Activated CD4-positive, alpha-beta memory T cell treated with anti-CD3 and anti-CD28 coated beads for 36 hours (primary cell): ENCODE measurements around the gene ULK1. TPM values are rescaled to one million over a fixed set of nuclear protein-coding genes. Genes with fewer than 3 reads are reported as not detected.

Experiments used
- CTCF ChIA-PET: fragments of 350-600 bp; sonication (Branson Sonifier 250); formaldehyde crosslinking; loops from one replicate; lab custom pipeline; 2021; ENCODE audit warnings: antibody characterized with exemption, inconsistent platforms; lab: Charles Lee
- POLR2A ChIA-PET: fragments of 350-600 bp; sonication (Branson Sonifier 250); formaldehyde crosslinking; loops from one replicate; lab custom pipeline; 2021; ENCODE audit warnings: antibody characterized with exemption; lab: Charles Lee
- DNase-seq: peaks from one replicate; pipeline ENCODE4 v3.0.0-alpha.2; 2020
- H3K27ac Mint-ChIP-seq: one replicate; pipeline ENCODE4 v1.8.0; 2021; ENCODE audit warnings: mixed read lengths
- H3K27me3 Mint-ChIP-seq: one replicate; pipeline ENCODE4 v1.8.0; 2021; ENCODE audit warnings: mixed read lengths
- H3K36me3 Mint-ChIP-seq: one replicate; pipeline ENCODE4 v1.8.0; 2021; ENCODE audit warnings: mixed read lengths
- H3K4me1 Mint-ChIP-seq: one replicate; pipeline ENCODE4 v1.8.0; 2021; ENCODE audit warnings: low read depth, mixed read lengths
- H3K4me3 Mint-ChIP-seq: one replicate; pipeline ENCODE4 v1.8.0; 2021; ENCODE audit warnings: mild to moderate bottlenecking, mixed read lengths
- H3K9me3 Mint-ChIP-seq: one replicate; pipeline ENCODE4 v1.8.0; 2021; ENCODE audit warnings: mixed read lengths
- intact Hi-C: fragments of 100-400 bp; cut with micrococcal nuclease; formaldehyde crosslinking; loops from one replicate; pipeline ENCODE4 v1.15.1; 2023
- total RNA-seq, 2 experiments: library from RNA; stranded (reverse); gene quantifications; one replicate each; pipeline ENCODE4 v1.2.3, GENCODE V29; 2021

Gene ULK1
- total RNA-seq, 2 experiments from 2014 or later: 13.8 to 17.8 TPM

- peaks cover 6% of the 10 kb centered on the region for H3K27me3 Mint-ChIP-seq
- H3K4me1 Mint-ChIP-seq: no peaks in the 10 kb centered on the region
- no peak for DNase-seq
- no peak overlapping the region for H3K27ac Mint-ChIP-seq
- CTCF ChIA-PET: no interaction called here
- no peaks in the 10 kb centered on the region for H3K36me3 Mint-ChIP-seq
- no peaks in the 10 kb centered on the region for H3K9me3 Mint-ChIP-seq
- POLR2A ChIA-PET: no interaction called here
- intact Hi-C loops: no loop called here
- no peak overlapping the region for H3K4me3 Mint-ChIP-seq
These were observed 39.5 kb upstream of the ULK1 start for GRCh38 chr12:131854861-131855476.

GRCh38 chr12:131855521-131856142 is 38.8 kb upstream of the ULK1 start:
- DNase-seq: no peak
- H3K36me3 Mint-ChIP-seq: no peaks in the 10 kb centered on the region
- no peak overlapping the region for H3K27ac Mint-ChIP-seq
- peaks cover 6% of the 10 kb centered on the region for H3K27me3 Mint-ChIP-seq
- POLR2A ChIA-PET: no interaction called here
- peaks cover 4% of the 10 kb centered on the region for H3K4me1 Mint-ChIP-seq
- intact Hi-C loops: no loop called here
- H3K4me3 Mint-ChIP-seq: no peak overlapping the region
- H3K9me3 Mint-ChIP-seq: no peaks in the 10 kb centered on the region
- CTCF ChIA-PET: no interaction called here

- H3K4me1 Mint-ChIP-seq: peaks cover 10% of the 10 kb centered on the region
- no peak overlapping the region for H3K27ac Mint-ChIP-seq
- intact Hi-C loops: no loop called here
- peaks cover 6% of the 10 kb centered on the region for H3K27me3 Mint-ChIP-seq
- no peaks in the 10 kb centered on the region for H3K9me3 Mint-ChIP-seq
- ChIA-PET CTCF (no interaction called here), POLR2A (no interaction called here)
- no peak overlapping the region for H3K4me3 Mint-ChIP-seq
- no peak for DNase-seq
- H3K36me3 Mint-ChIP-seq: no peaks in the 10 kb centered on the region
These were observed 37.9 kb upstream of the ULK1 start for GRCh38 chr12:131856366-131857097.

- DNase-seq: no peak
- Mint-ChIP-seq H3K4me3 (no peak overlapping the region), H3K4me1 (peaks cover 10% of the 10 kb centered on the region), H3K27me3 (peaks cover 4% of the 10 kb centered on the region), H3K27ac (no peak overlapping the region), H3K9me3 (no peaks in the 10 kb centered on the region), H3K36me3 (no peaks in the 10 kb centered on the region)
- POLR2A ChIA-PET: no interaction called here
- CTCF ChIA-PET: no interaction called here
- intact Hi-C loops: no loop called here
These were observed 36.2 kb upstream of the ULK1 start for GRCh38 chr12:131857908-131858850.

GRCh38 chr12:131860472-131861260 is 33.8 kb upstream of the ULK1 start:
- Mint-ChIP-seq H3K4me3 (no peak overlapping the region), H3K27ac (no peak overlapping the region), H3K4me1 (peaks cover 10% of the 10 kb centered on the region), H3K27me3 (peaks cover 2% of the 10 kb centered on the region), H3K36me3 (no peaks in the 10 kb centered on the region), H3K9me3 (no peaks in the 10 kb centered on the region)
- peak; percentile 42 for DNase-seq
- intact Hi-C loops: no loop called here
- ChIA-PET POLR2A (interaction anchor here (0.7 kb wide), 1 partner anchor 85 kb away, joined by 3 read pairs; no protein-coding TSS in a partner anchor), CTCF (no interaction called here)

- Mint-ChIP-seq H3K36me3 (no peaks in the 10 kb centered on the region), H3K4me3 (no peak overlapping the region), H3K27me3 (no peaks in the 10 kb centered on the region), H3K9me3 (no peaks in the 10 kb centered on the region), H3K27ac (no peak overlapping the region), H3K4me1 (peaks cover 10% of the 10 kb centered on the region)
- DNase-seq: no peak
- intact Hi-C loops: no loop called here
- ChIA-PET CTCF (no interaction called here), POLR2A (no interaction called here)
These were observed 33.0 kb upstream of the ULK1 start for GRCh38 chr12:131861261-131862083.

GRCh38 chr12:131862084-131862441 is 32.4 kb upstream of the ULK1 start:
- Mint-ChIP-seq H3K9me3 (no peaks in the 10 kb centered on the region), H3K4me3 (no peak overlapping the region), H3K36me3 (no peaks in the 10 kb centered on the region), H3K27ac (no peak overlapping the region), H3K27me3 (no peaks in the 10 kb centered on the region), H3K4me1 (peaks cover 10% of the 10 kb centered on the region)
- intact Hi-C loops: no loop called here
- ChIA-PET POLR2A (no interaction called here), CTCF (no interaction called here)
- DNase-seq: no peak

GRCh38 chr12:131862600-131862993 is 31.8 kb upstream of the ULK1 start:
- CTCF ChIA-PET: no interaction called here
- intact Hi-C loops: no loop called here

GRCh38 chr12:131862994-131863710 is 31.3 kb upstream of the ULK1 start:
- H3K9me3 Mint-ChIP-seq: no peaks in the 10 kb centered on the region
- no peak overlapping the region for H3K27ac Mint-ChIP-seq
- H3K4me1 Mint-ChIP-seq: peaks cover 10% of the 10 kb centered on the region
- CTCF ChIA-PET: no interaction called here
- H3K36me3 Mint-ChIP-seq: no peaks in the 10 kb centered on the region
- POLR2A ChIA-PET: no interaction called here
- H3K4me3 Mint-ChIP-seq: no peak overlapping the region
- intact Hi-C loops: no loop called here
- H3K27me3 Mint-ChIP-seq: no peaks in the 10 kb centered on the region
- DNase-seq: no peak

More at GRCh38 chr12:131862600-131862993, 31.8 kb upstream of the ULK1 start:
- Mint-ChIP-seq H3K27me3 (no peaks in the 10 kb centered on the region), H3K4me1 (peaks cover 10% of the 10 kb centered on the region), H3K9me3 (no peaks in the 10 kb centered on the region), H3K4me3 (no peak overlapping the region), H3K27ac (no peak overlapping the region), H3K36me3 (no peaks in the 10 kb centered on the region)
- POLR2A ChIA-PET: no interaction called here
- DNase-seq: no peak

GRCh38 chr12:131863711-131864396 is 30.6 kb upstream of the ULK1 start:
- H3K27me3 Mint-ChIP-seq: no peaks in the 10 kb centered on the region
- no peak for DNase-seq
- no peaks in the 10 kb centered on the region for H3K9me3 Mint-ChIP-seq
- intact Hi-C loops: no loop called here
- no peak overlapping the region for H3K27ac Mint-ChIP-seq
- POLR2A ChIA-PET: no interaction called here
- H3K36me3 Mint-ChIP-seq: no peaks in the 10 kb centered on the region
- CTCF ChIA-PET: no interaction called here
- H3K4me1 Mint-ChIP-seq: peaks cover 10% of the 10 kb centered on the region
- no peak overlapping the region for H3K4me3 Mint-ChIP-seq
